Measurements from ENCODE around the gene ADISSP. TPM values are rescaled to one million over a fixed set of nuclear protein-coding genes. Genes with fewer than 3 reads are reported as not detected.
"Not testable (repeated sequence)": the region's sequence is repeated elsewhere in the genome, so short reads cannot be mapped to it uniquely, and the experiment has no call there.

ADISSP gene
- total RNA-seq, 1 donor from 2014 or later = 62.9 TPM

DNA sequence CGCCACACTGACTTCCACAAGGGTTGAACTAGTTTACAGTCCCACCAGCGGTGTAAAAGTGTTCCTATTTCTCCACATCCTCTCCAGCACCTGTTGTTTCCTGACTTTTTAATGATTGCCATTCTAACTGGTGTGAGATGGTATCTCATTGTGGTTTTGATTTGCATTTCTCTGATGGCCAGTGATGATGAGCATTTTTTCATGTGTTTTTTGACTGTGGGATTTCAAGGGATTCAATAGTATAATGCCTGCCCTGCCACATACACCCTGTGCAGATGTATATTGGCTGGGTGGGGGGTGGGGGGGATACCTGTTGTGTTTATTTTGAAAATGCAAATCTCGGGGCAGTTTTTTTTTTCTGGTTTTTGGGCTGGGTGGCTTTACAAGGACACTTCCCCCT, 26.6 kb upstream of the ADISSP start:
- H3K27ac Mint-ChIP-seq; intact Hi-C loops (cut with micrococcal nuclease); H3K4me3 Mint-ChIP-seq: not testable (repeated sequence)

DNA sequence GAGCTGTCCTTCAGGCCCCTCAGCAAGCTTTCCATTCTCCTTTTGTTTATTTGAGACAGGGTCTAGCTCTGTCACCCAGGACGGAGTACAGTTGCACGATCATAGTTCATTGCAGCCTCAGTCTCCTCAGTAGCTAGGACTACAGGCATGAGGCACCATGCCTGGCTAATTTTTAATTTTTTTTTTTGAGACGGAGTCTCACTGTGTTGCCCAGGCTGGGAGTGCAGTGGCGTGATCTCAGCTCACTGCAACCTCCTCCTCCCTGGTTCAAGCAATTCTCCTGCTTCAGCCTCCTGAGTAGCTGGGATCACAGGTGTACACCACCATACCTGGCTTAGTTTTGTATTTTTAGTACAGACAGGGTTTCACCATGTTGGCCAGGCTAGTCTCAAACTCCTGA, 21.6 kb upstream of the ADISSP start:
- H3K9me3 Mint-ChIP-seq; H3K4me3 Mint-ChIP-seq; DNase-seq; H3K27me3 Mint-ChIP-seq; intact Hi-C loops (cut with micrococcal nuclease); H3K36me3 Mint-ChIP-seq (ENCODE audit: low read depth); H3K27ac Mint-ChIP-seq: not testable (repeated sequence)
- peaks cover 23% of the 10 kb centered on the region for H3K4me1 Mint-ChIP-seq

More for the DNA sequence above, 26.6 kb upstream of the ADISSP start:
- H3K27me3 Mint-ChIP-seq, H3K9me3 Mint-ChIP-seq, DNase-seq: not testable (repeated sequence)
- Mint-ChIP-seq H3K36me3 (ENCODE audit: low read depth) (peaks cover 14% of the 10 kb centered on the region), H3K4me1 (peaks cover 30% of the 10 kb centered on the region)

DNA sequence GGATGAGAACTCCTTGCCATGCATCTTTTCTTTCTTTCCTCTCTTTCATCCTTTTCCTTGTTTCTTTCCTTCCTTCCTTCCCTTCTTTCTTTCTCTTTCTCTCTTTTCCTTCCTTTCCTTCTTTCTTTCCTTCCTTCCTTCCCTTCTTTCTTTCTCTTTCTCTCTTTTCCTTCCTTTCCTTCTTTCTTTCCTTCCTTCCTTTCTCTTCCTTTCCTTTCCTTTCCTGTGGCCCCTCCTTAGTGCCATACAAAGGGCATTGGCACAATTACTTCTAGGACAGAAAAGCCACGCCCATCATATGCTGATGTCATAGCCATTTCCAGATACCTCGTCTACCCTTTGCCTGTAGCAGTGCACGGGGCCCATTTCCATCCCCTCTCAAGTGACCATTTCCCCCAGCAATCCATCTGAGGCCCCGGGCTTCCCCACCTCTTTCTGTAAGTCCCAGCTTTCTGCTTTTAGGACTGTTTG, 21.2 kb upstream of the ADISSP start:
- no peaks in the 10 kb centered on the region for H3K27me3 Mint-ChIP-seq
- peak overlapping the region; percentile 58 for H3K27ac Mint-ChIP-seq
- DNase-seq = no peak
- H3K4me1 Mint-ChIP-seq = peaks cover 23% of the 10 kb centered on the region
- H3K4me3 Mint-ChIP-seq = no peak overlapping the region
- no peaks in the 10 kb centered on the region for H3K9me3 Mint-ChIP-seq
- intact Hi-C loops (cut with micrococcal nuclease) = no loop called here
- peaks cover 9% of the 10 kb centered on the region for H3K36me3 Mint-ChIP-seq (ENCODE audit: low read depth)

- peak overlapping the region; percentile 45 for H3K27ac Mint-ChIP-seq
Measured at GRCh38 chr20:3787324-3788014, 19.9 kb upstream of the ADISSP start.

DNA sequence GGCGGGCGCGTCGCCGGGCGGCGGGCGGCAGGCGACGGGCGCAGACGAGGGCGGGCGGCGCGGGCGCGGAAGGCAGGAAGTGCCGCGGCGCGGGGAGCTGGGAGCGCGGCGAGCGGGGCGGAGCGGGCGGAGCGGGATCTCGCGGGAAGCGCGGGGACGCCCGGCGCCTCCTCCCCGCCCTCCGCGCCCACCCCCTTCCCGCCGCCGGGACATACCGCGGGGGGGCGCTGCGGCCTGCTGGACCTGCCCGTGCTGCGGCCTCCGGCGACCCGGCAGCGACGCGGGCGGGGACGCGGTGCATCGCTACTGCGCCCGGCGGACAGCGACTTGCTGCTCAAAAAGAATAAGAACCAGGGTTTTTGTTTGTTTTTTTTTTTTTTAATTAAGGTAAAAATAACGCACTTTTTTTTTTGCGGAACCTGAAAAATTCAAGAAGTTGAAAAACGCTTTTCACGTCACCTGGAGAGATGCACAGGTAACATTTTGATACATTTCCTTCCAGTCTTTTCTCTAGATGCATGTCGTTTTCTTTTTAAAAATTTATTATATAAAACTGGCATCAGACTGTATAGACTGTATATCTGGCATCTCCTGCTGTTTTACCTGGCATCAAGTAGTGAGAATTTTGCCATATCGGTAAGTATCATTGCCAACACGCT, 19.2 kb upstream of the ADISSP start, which contains the start of gene CENPB:
CENPB (minus strand) TSS at position 76 of the 659 bp plus-strand sequence. CDS start 257 bp downstream, outside the sequence.
- H3K4me3 Mint-ChIP-seq = peak within 1 kb of the TSS; percentile 87
- peaks cover 17% of the 10 kb centered on the region for H3K36me3 Mint-ChIP-seq (ENCODE audit: low read depth)
- H3K27me3 Mint-ChIP-seq = no peaks in the 10 kb centered on the region
- H3K9me3 Mint-ChIP-seq = no peaks in the 10 kb centered on the region
- intact Hi-C loops (cut with micrococcal nuclease) = loop anchor here (1.0 to 2.0 kb wide), 5 partner anchors 9 to 299 kb away; partner anchors contain the start of genes AP5S1 and PANK2
- DNase-seq = peak; percentile 98
- H3K4me1 Mint-ChIP-seq = peaks cover 32% of the 10 kb centered on the region
- peak within 1 kb of the TSS; percentile 79 for H3K27ac Mint-ChIP-seq

More at GRCh38 chr20:3787324-3788014, 19.9 kb upstream of the ADISSP start:
- Mint-ChIP-seq H3K27me3 (no peaks in the 10 kb centered on the region), H3K9me3 (no peaks in the 10 kb centered on the region), H3K36me3 (ENCODE audit: low read depth) (peaks cover 16% of the 10 kb centered on the region), H3K4me3 (peak overlapping the region; percentile 74), H3K4me1 (peaks cover 32% of the 10 kb centered on the region)
- intact Hi-C loops (cut with micrococcal nuclease) = loop anchor here (1.0 to 2.0 kb wide), 3 partner anchors 8 to 101 kb away; partner anchors contain the start of gene PANK2
- DNase-seq = no peak

DNA sequence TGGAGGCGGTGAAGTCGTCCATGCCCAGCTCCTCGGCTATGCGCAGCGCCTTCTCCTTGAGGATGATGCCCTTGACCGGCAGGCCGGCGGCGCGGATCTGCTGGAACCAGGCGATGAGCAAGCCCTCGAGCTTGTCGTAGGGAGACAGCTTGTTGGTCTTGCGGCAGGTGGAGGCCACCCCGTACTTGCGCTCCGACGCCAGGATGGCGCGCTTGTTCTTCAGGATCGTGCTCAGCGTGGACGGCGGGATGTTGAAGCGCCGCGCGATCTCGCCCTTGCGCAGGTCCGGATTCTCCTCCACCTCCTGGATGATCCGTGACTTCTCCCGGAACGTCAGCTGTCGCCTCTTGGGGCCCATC, 18.6 kb upstream of the ADISSP start:
- Mint-ChIP-seq H3K4me3 (peak overlapping the region; percentile 87), H3K27me3 (peaks cover 1% of the 10 kb centered on the region), H3K4me1 (peaks cover 38% of the 10 kb centered on the region), H3K9me3 (no peaks in the 10 kb centered on the region), H3K27ac (peak overlapping the region; percentile 79), H3K36me3 (ENCODE audit: low read depth) (peaks cover 17% of the 10 kb centered on the region)
- intact Hi-C loops (cut with micrococcal nuclease) = loop anchor here (1.0 to 2.0 kb wide), 3 partner anchors 34 to 299 kb away; partner anchors contain the start of genes AP5S1 and PANK2
- peak; percentile 83 for DNase-seq

DNA sequence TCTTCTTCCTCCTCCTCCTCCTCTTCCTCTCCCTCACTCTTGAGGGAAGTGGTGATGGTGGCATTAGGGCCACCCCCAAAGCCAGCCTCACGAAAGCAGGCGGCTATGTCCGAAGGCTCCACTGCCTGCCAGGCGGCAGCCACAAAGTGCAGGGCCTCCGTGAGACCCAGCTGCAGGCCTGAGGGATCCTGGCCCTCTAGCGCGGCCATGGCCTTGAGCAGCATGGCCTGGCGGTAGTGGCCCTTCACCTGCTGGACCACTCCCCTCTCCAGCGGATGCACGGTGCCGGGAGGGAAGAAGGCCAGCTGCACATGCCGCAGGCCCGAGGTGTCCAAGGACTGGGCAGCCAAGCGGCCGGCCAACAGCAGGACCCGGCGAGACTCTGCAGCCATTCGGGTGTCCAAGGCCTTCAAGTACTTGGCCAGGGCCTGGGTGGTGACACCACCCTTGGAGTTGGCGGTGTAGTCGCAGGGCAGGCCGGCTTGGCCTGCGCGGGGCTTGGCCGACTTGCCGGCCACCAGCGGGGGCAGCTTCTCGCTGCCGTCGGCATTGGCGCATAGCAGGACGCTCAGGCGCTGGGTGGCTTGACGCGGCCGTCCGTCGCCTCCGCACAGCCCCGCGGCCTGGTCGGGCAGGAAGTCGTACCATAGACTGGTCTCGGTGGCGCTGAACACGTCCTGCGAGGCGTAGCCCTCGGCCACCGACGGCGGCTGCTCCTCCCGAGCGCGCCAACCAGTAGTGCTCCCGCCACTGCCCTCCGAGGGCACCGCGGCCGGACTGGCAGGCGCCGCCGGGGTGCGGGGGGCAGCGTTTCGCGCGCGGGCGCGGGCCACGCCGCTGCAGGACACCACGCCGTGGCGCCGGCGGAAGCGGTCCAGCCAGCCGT, 17.9 kb upstream of the ADISSP start:
- peak overlapping the region; percentile 66 for H3K27ac Mint-ChIP-seq
- intact Hi-C loops (cut with micrococcal nuclease) = loop anchor here (1.0 to 2.0 kb wide), 3 partner anchors 35 to 300 kb away; partner anchors contain the start of genes AP5S1 and PANK2
- H3K4me1 Mint-ChIP-seq = peaks cover 44% of the 10 kb centered on the region
- peak overlapping the region; percentile 87 for H3K4me3 Mint-ChIP-seq
- peaks cover 6% of the 10 kb centered on the region for H3K27me3 Mint-ChIP-seq
- H3K9me3 Mint-ChIP-seq = no peaks in the 10 kb centered on the region
- H3K36me3 Mint-ChIP-seq (ENCODE audit: low read depth) = peaks cover 17% of the 10 kb centered on the region
- DNase-seq = no peak

DNA sequence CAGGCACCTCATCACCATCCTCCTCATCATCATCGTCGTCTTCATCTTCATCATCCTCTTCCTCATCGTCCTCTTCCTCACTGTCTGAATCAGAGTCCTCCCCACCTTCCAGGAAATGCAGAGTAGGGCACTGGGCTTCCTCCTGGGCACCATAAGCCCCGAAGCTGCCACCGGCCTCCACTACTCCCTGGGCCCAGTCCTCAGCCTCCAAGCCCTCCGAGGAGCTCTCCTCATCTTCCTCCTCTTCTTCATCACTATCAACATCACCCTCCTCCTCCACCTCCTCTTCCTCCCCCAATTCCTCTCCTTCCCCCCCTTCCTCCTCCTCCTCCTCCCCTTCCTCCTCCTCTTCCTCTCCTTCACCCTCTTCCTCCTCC, 17.3 kb upstream of the ADISSP start:
- Mint-ChIP-seq H3K9me3 (no peaks in the 10 kb centered on the region), H3K4me3 (peak overlapping the region; percentile 72), H3K27ac (peak overlapping the region; percentile 67), H3K27me3 (peaks cover 8% of the 10 kb centered on the region), H3K36me3 (ENCODE audit: low read depth) (peaks cover 17% of the 10 kb centered on the region), H3K4me1 (peaks cover 46% of the 10 kb centered on the region)
- intact Hi-C loops (cut with micrococcal nuclease) = no loop called here
- no peak for DNase-seq

- Mint-ChIP-seq H3K4me3 (peak overlapping the region; percentile 72), H3K4me1 (peaks cover 46% of the 10 kb centered on the region), H3K27ac (no peak overlapping the region), H3K9me3 (no peaks in the 10 kb centered on the region), H3K27me3 (peaks cover 13% of the 10 kb centered on the region), H3K36me3 (ENCODE audit: low read depth) (peaks cover 17% of the 10 kb centered on the region)
- intact Hi-C loops (cut with micrococcal nuclease) = no loop called here
- no peak for DNase-seq
Measured at GRCh38 chr20:3784216-3784853, 16.8 kb upstream of the ADISSP start.

- H3K36me3 Mint-ChIP-seq (ENCODE audit: low read depth) = peaks cover 17% of the 10 kb centered on the region
- DNase-seq = no peak
- H3K27me3 Mint-ChIP-seq = peaks cover 19% of the 10 kb centered on the region
- peak overlapping the region; percentile 36 for H3K4me3 Mint-ChIP-seq
- H3K4me1 Mint-ChIP-seq = peaks cover 42% of the 10 kb centered on the region
- no peaks in the 10 kb centered on the region for H3K9me3 Mint-ChIP-seq
- intact Hi-C loops (cut with micrococcal nuclease) = no loop called here
- H3K27ac Mint-ChIP-seq = peak overlapping the region; percentile 37
Measured at GRCh38 chr20:3783511-3784195, 16.1 kb upstream of the ADISSP start.

DNA sequence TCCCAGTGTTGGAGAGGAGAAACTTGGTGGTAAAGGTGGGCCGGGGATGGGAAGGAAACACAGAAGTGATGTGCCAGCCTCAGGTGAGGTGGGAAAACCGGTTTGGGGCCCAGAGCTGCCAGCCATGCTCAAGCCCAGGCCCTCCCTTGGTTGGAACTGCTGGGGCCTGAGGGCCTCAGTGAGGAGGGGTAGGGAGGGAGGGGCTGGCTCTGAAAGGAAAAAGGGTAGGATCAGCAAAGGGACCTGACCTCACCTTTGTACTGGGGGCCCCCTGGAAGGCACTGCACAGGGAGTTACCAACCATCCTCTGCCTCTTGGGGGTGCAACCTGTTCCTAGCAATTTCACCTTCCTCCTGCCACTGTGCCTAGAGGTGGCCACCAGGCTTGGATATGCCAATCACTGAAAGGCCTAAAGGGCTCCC, 15.5 kb upstream of the ADISSP start:
- Mint-ChIP-seq H3K27me3 (peaks cover 21% of the 10 kb centered on the region), H3K36me3 (ENCODE audit: low read depth) (peaks cover 17% of the 10 kb centered on the region), H3K27ac (no peak overlapping the region), H3K9me3 (no peaks in the 10 kb centered on the region), H3K4me1 (peaks cover 40% of the 10 kb centered on the region), H3K4me3 (peak overlapping the region; percentile 36)
- DNase-seq = no peak
- intact Hi-C loops (cut with micrococcal nuclease) = no loop called here

DNA sequence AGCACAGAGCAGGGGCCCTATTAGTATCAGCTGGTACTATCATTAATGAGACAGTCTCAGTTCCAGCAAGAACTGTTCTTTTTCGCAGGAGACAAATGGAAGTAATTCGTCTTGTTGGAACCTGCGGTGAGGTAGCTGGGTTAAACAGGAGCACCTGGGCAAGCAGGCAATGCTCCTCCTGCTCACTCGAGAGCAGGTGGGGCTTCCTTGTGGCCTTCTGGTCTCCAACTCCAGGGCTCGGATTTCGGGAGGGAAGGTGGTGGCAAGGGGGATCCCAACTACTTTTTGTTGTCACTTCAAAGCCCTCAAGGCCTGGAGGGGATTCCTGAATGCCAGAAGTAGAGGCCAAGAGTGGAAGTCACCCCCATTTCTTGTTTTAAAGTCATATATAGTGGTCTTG, 15.0 kb upstream of the ADISSP start:
- H3K27ac Mint-ChIP-seq = no peak overlapping the region
- intact Hi-C loops (cut with micrococcal nuclease) = no loop called here

More for the DNA sequence above, 15.0 kb upstream of the ADISSP start:
- Mint-ChIP-seq H3K36me3 (ENCODE audit: low read depth) (peaks cover 17% of the 10 kb centered on the region), H3K27me3 (peaks cover 21% of the 10 kb centered on the region), H3K9me3 (no peaks in the 10 kb centered on the region), H3K4me1 (peaks cover 39% of the 10 kb centered on the region), H3K4me3 (no peak overlapping the region)
- DNase-seq = no peak

Measured in activated CD4-positive, alpha-beta T cell treated with anti-CD3 and anti-CD28 coated beads, Interleukin-2, amount 10 ng/mL, durations not matched to agents 24 days and 14 days (primary cell).